Measurements from ENCODE around the gene CPPED1.

GRCh38 chr16:12815361-12815760 is 11.7 kb upstream of the CPPED1 start:
- TF ChIP-seq, protein P1, sequence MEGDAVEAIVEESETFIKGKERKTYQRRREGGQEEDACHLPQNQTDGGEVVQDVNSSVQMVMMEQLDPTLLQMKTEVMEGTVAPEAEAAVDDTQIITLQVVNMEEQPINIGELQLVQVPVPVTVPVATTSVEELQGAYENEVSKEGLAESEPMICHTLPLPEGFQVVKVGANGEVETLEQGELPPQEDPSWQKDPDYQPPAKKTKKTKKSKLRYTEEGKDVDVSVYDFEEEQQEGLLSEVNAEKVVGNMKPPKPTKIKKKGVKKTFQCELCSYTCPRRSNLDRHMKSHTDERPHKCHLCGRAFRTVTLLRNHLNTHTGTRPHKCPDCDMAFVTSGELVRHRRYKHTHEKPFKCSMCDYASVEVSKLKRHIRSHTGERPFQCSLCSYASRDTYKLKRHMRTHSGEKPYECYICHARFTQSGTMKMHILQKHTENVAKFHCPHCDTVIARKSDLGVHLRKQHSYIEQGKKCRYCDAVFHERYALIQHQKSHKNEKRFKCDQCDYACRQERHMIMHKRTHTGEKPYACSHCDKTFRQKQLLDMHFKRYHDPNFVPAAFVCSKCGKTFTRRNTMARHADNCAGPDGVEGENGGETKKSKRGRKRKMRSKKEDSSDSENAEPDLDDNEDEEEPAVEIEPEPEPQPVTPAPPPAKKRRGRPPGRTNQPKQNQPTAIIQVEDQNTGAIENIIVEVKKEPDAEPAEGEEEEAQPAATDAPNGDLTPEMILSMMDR (IDR thresholded peaks at IDR 0.05) = peak in 1 of 4 experiments; percentile 32
- TF ChIP-seq POLR2AphosphoS5 (IDR thresholded peaks at IDR 0.05) = no peak

All from prostate gland (tissue), 2 donors.